ENCODE results near the gene PPDPF.

Gene PPDPF

DNA sequence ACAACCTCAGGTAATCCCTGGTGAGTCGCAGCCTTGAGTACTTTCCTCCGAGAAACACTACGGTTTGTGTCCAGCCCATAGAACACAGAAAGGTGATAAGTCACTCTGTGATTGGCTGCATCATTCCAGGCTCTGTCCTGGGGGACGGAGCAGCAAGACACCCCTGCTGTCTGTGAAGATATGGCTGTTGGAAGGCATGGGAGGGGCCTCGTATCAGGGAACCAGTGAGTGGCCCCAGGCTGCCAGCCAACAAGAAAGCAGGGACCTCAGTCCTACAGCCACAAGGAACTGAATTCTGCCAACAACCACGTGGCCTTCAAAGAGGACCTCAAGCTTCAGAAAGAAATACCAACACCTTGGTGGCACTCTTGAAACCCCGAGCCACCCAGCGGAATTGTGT, 15.3 kb upstream of the PPDPF start:
- peaks cover 8% of the 10 kb centered on the region for H3K4me1 ChIP-seq (ENCODE audit: low read length)
- TF ChIP-seq EZH2 (optimal IDR thresholded peaks at IDR 0.05; ENCODE audit: low read depth, low read length) (no peak), EZH2phosphoT487 (IDR thresholded peaks at IDR 0.05; ENCODE audit: low read length) (no peak)
- no peak overlapping the region for H3K9ac ChIP-seq (ENCODE audit: low read length)
- H3K27ac ChIP-seq (ENCODE audit: low read length) = no peak overlapping the region
- no peaks in the 10 kb centered on the region for H4K20me1 ChIP-seq (ENCODE audit: insufficient read depth, low read length)
- no peaks in the 10 kb centered on the region for H3K36me3 ChIP-seq (replicated peaks; ENCODE audit: insufficient read depth, low read length)
- no peak for DNase-seq
- H3K9me3 ChIP-seq (replicated peaks; ENCODE audit: insufficient read depth, low read length) = no peaks in the 10 kb centered on the region
- H3K27me3 ChIP-seq (replicated peaks; ENCODE audit: insufficient read depth, low read length) = peaks cover 78% of the 10 kb centered on the region
- H3K4me2 ChIP-seq (ENCODE audit: low read depth, low read length) = no peak overlapping the region
- H3K9me2 ChIP-seq (replicated peaks; ENCODE audit: insufficient read depth, low read length) = no peaks in the 10 kb centered on the region
- no peaks in the 10 kb centered on the region for H3F3A ChIP-seq (ENCODE audit: insufficient read depth, low read length)
- no peak overlapping the region for H3K4me3 ChIP-seq (ENCODE audit: low read length)
- no peak overlapping the region for H2AFZ ChIP-seq (ENCODE audit: low read length)
- no peaks in the 10 kb centered on the region for H3K79me2 ChIP-seq (ENCODE audit: low read length)

GRCh38 chr20:63505723-63506122, 14.8 kb upstream of the PPDPF start:
- no peaks in the 10 kb centered on the region for H3K9me2 ChIP-seq (replicated peaks; ENCODE audit: insufficient read depth, low read length)
- no peak for TF ChIP-seq EZH2phosphoT487 (IDR thresholded peaks at IDR 0.05; ENCODE audit: low read length)
- no peak for TF ChIP-seq EZH2 (optimal IDR thresholded peaks at IDR 0.05; ENCODE audit: low read depth, low read length)
- TF ChIP-seq, protein P1, sequence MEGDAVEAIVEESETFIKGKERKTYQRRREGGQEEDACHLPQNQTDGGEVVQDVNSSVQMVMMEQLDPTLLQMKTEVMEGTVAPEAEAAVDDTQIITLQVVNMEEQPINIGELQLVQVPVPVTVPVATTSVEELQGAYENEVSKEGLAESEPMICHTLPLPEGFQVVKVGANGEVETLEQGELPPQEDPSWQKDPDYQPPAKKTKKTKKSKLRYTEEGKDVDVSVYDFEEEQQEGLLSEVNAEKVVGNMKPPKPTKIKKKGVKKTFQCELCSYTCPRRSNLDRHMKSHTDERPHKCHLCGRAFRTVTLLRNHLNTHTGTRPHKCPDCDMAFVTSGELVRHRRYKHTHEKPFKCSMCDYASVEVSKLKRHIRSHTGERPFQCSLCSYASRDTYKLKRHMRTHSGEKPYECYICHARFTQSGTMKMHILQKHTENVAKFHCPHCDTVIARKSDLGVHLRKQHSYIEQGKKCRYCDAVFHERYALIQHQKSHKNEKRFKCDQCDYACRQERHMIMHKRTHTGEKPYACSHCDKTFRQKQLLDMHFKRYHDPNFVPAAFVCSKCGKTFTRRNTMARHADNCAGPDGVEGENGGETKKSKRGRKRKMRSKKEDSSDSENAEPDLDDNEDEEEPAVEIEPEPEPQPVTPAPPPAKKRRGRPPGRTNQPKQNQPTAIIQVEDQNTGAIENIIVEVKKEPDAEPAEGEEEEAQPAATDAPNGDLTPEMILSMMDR (IDR thresholded peaks at IDR 0.05; ENCODE audit: low read length) = no peak
- H4K20me1 ChIP-seq (ENCODE audit: insufficient read depth, low read length) = no peaks in the 10 kb centered on the region
- H3K4me2 ChIP-seq (ENCODE audit: low read depth, low read length) = no peak overlapping the region
- H3K4me1 ChIP-seq (ENCODE audit: low read length) = peaks cover 8% of the 10 kb centered on the region
- H3K36me3 ChIP-seq (replicated peaks; ENCODE audit: insufficient read depth, low read length) = no peaks in the 10 kb centered on the region
- H3K9me3 ChIP-seq (replicated peaks; ENCODE audit: insufficient read depth, low read length) = no peaks in the 10 kb centered on the region
- peaks cover 82% of the 10 kb centered on the region for H3K27me3 ChIP-seq (replicated peaks; ENCODE audit: insufficient read depth, low read length)
- no peak overlapping the region for H3K27ac ChIP-seq (ENCODE audit: low read length)
- no peak overlapping the region for H3K9ac ChIP-seq (ENCODE audit: low read length)
- no peak for DNase-seq
- H3F3A ChIP-seq (ENCODE audit: insufficient read depth, low read length) = no peaks in the 10 kb centered on the region
- H3K79me2 ChIP-seq (ENCODE audit: low read length) = no peaks in the 10 kb centered on the region
- no peak overlapping the region for H2AFZ ChIP-seq (ENCODE audit: low read length)
- no peak overlapping the region for H3K4me3 ChIP-seq (ENCODE audit: low read length)

DNA sequence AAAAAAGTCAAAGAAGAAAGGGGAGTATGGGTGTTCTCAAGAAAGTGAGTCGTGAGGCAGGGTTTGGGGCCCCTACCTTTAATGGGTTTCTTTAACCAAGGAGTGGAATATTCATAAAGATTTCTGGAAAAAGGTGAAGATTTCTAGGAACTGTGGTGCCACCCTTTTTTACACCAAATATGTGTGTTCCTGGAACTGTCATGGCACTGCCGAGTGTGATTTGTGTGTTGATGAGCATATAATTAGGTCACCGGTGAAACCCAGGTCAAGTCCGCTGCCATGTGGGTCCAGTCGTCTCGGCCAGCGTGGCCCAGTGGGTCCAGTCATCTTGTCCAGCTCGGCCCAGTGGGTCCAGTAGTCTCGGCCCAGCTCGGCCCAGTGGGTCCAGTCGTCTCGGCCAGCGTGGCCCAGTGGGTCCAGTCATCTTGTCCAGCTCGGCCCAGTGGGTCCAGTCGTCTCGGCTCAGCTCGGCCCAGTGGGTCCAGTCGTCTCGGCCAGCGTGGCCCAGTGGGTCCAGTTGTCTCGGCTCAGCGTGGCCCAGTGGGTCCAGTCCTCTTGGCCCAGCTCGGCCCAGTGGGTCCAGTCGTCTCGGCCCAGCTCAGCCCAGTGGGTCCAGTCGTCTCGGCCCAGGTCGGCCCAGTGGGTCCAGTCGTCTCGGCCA, 13.4 kb upstream of the PPDPF start:
- no peaks in the 10 kb centered on the region for H3K9me2 ChIP-seq (replicated peaks; ENCODE audit: insufficient read depth, low read length)
- no peaks in the 10 kb centered on the region for H3K79me2 ChIP-seq (ENCODE audit: low read length)
- no peaks in the 10 kb centered on the region for H4K20me1 ChIP-seq (ENCODE audit: insufficient read depth, low read length)
- no peak for DNase-seq
- no peaks in the 10 kb centered on the region for H3K36me3 ChIP-seq (replicated peaks; ENCODE audit: insufficient read depth, low read length)
- H3K4me2 ChIP-seq (ENCODE audit: low read depth, low read length) = no peak overlapping the region
- H3K27me3 ChIP-seq (replicated peaks; ENCODE audit: insufficient read depth, low read length) = peaks cover 97% of the 10 kb centered on the region
- peaks cover 4% of the 10 kb centered on the region for H3K4me1 ChIP-seq (ENCODE audit: low read length)
- H3K9me3 ChIP-seq (replicated peaks; ENCODE audit: insufficient read depth, low read length) = no peaks in the 10 kb centered on the region
- no peak overlapping the region for H3K4me3 ChIP-seq (ENCODE audit: low read length)
- no peak overlapping the region for H3K9ac ChIP-seq (ENCODE audit: low read length)
- H3K27ac ChIP-seq (ENCODE audit: low read length) = no peak overlapping the region
- H2AFZ ChIP-seq (ENCODE audit: low read length) = no peak overlapping the region
- H3F3A ChIP-seq (ENCODE audit: insufficient read depth, low read length) = no peaks in the 10 kb centered on the region
- TF ChIP-seq EZH2phosphoT487 (IDR thresholded peaks at IDR 0.05; ENCODE audit: low read length) (no peak), EZH2 (optimal IDR thresholded peaks at IDR 0.05; ENCODE audit: low read depth, low read length) (no peak)
- TF ChIP-seq, protein P1 (IDR thresholded peaks at IDR 0.05; ENCODE audit: low read length) = no peak

DNA sequence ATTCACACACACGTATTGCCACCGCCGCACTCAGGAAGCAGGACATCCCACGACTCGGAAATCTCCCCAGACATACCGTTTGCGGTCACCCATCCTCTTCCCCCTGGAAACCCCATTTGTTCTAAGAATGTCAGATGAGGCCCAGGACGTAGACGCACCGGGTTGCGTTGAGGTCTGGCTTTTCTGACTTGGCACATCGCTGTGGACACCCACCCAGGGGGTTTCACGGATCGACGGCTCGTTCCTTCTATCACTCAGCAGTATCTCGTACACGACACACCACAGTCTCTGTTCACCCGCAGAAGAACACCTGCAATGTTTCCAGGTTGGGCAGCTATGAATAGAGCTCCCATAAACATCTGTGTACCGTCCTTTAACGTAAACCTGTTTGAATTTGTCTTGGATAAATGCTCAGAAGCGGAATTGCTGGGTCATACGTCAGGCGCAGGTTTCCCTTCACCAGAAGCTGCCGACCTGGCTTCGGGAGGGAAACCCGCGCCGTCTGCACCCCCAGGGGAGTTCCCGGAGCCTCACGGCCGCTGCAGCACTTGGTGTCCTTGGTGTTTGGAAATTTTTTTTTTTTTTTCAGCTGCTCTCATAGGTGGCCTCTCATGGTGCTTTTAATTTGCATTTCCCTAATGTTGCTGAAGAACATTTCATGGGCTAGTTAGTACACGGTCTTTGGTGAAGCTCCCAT, 12.3 kb upstream of the PPDPF start:
- no peak overlapping the region for H2AFZ ChIP-seq (ENCODE audit: low read length)
- no peak overlapping the region for H3K27ac ChIP-seq (ENCODE audit: low read length)
- TF ChIP-seq, protein P1 (IDR thresholded peaks at IDR 0.05; ENCODE audit: low read length) = no peak
- TF ChIP-seq EZH2 (optimal IDR thresholded peaks at IDR 0.05; ENCODE audit: low read depth, low read length) = no peak
- TF ChIP-seq EZH2phosphoT487 (IDR thresholded peaks at IDR 0.05; ENCODE audit: low read length) = no peak
- H3K27me3 ChIP-seq (replicated peaks; ENCODE audit: insufficient read depth, low read length) = peaks cover 100% of the 10 kb centered on the region
- H3K9me3 ChIP-seq (replicated peaks; ENCODE audit: insufficient read depth, low read length) = no peaks in the 10 kb centered on the region
- no peaks in the 10 kb centered on the region for H3K36me3 ChIP-seq (replicated peaks; ENCODE audit: insufficient read depth, low read length)
- no peaks in the 10 kb centered on the region for H4K20me1 ChIP-seq (ENCODE audit: insufficient read depth, low read length)
- no peak overlapping the region for H3K4me3 ChIP-seq (ENCODE audit: low read length)
- H3K79me2 ChIP-seq (ENCODE audit: low read length) = no peaks in the 10 kb centered on the region
- no peaks in the 10 kb centered on the region for H3F3A ChIP-seq (ENCODE audit: insufficient read depth, low read length)
- no peak overlapping the region for H3K9ac ChIP-seq (ENCODE audit: low read length)
- H3K4me1 ChIP-seq (ENCODE audit: low read length) = no peaks in the 10 kb centered on the region
- H3K4me2 ChIP-seq (ENCODE audit: low read depth, low read length) = no peak overlapping the region; the same call in 1 of the 2 replicates
- no peaks in the 10 kb centered on the region for H3K9me2 ChIP-seq (replicated peaks; ENCODE audit: insufficient read depth, low read length)
- no peak for DNase-seq

All from MM.1S (cell line).